Activated CD8-positive, alpha-beta T cell treated with anti-CD3 and anti-CD28 coated beads for 36 hours (primary cell): Measurements from ENCODE around the gene MS4A13. TPM values are rescaled to one million over a fixed set of nuclear protein-coding genes. Genes with fewer than 3 reads are reported as not detected.
"Not testable (repeated sequence)": the region's sequence is repeated elsewhere in the genome, so short reads cannot be mapped to it uniquely, and the experiment has no call there.

Experiments
- ATAC-seq: fragments of 200-7000 bp; cut with Tn5 transposase; one replicate; pipeline ENCODE4 v1.10.0; 2021; ENCODE audit warnings: mild to moderate bottlenecking, moderate library complexity
- CTCF ChIA-PET: fragments of 350-600 bp; sonication (Branson Sonifier 250); formaldehyde crosslinking; loops from one replicate; lab custom pipeline; 2021; ENCODE audit warnings: antibody characterized with exemption; lab: Charles Lee
- POLR2A ChIA-PET: fragments of 350-600 bp; sonication (Branson Sonifier 250); formaldehyde crosslinking; loops from one replicate; lab custom pipeline; 2021; ENCODE audit warnings: antibody characterized with exemption; lab: Charles Lee
- DNase-seq: peaks from one replicate; pipeline ENCODE4 v3.0.0-alpha.2; 2020
- H3K27ac Mint-ChIP-seq: one replicate; pipeline ENCODE4 v1.8.0; 2021; ENCODE audit warnings: mild to moderate bottlenecking, mixed read lengths
- H3K27me3 Mint-ChIP-seq: one replicate; pipeline ENCODE4 v1.8.0; 2021; ENCODE audit warnings: mixed read lengths
- H3K36me3 Mint-ChIP-seq: one replicate; pipeline ENCODE4 v1.8.0; 2021; ENCODE audit warnings: low read depth, mixed read lengths
- H3K4me1 Mint-ChIP-seq: one replicate; pipeline ENCODE4 v1.8.0; 2021; ENCODE audit warnings: low read depth, mixed read lengths
- H3K4me3 Mint-ChIP-seq: one replicate; pipeline ENCODE4 v1.8.0; 2021; ENCODE audit warnings: mild to moderate bottlenecking, moderate library complexity, mixed read lengths
- H3K9me3 Mint-ChIP-seq: one replicate; pipeline ENCODE4 v1.8.0; 2021; ENCODE audit warnings: mixed read lengths
- intact Hi-C: fragments of 100-400 bp; cut with micrococcal nuclease; formaldehyde crosslinking; loops from one replicate; pipeline ENCODE4 v1.10.0; 2022
- total RNA-seq, 2 experiments: library from RNA; stranded (reverse); gene quantifications; one replicate each; pipeline ENCODE4 v1.2.3, GENCODE V29; 2021
- TF ChIP-seq, protein P1 (sequence below): fragments of 200-600 bp; IDR thresholded peaks from one replicate; pipeline ENCODE4 v1.8.0; 2022; ENCODE audit warnings: antibody characterized with exemption, mild to moderate bottlenecking

MS4A13 gene
- total RNA-seq, 2 experiments from 2014 or later: not detected

DNA sequence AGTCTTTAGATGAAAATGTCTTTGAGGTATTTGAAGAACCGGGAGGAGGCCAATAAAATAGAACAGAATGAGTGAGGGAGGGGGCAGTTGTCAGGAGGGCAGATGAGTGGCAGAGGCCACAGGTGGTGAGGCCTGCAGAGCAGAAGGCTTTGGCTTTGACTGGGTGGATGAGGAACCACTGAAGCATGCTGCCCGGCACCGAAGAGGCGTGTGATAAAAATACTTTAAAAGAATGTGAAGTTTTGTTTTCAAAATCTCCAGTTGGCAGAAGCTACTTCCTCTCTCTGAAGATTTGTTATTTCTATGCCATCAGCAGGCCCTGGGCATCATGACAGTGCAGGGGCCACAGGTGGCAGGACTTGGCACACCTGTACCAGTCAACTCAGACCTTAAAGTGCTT is 16.3 kb upstream of the MS4A13 start:
- CTCF ChIA-PET: interaction anchor here (1.2 kb wide), 1 partner anchor 10 kb away, joined by 4 read pairs; no protein-coding TSS in a partner anchor
- H3K27me3 Mint-ChIP-seq: peaks cover 29% of the 10 kb centered on the region
- H3K4me3 Mint-ChIP-seq: no peak overlapping the region
- DNase-seq: peak; percentile 12
- H3K4me1 Mint-ChIP-seq: no peaks in the 10 kb centered on the region
- TF ChIP-seq, protein P1, sequence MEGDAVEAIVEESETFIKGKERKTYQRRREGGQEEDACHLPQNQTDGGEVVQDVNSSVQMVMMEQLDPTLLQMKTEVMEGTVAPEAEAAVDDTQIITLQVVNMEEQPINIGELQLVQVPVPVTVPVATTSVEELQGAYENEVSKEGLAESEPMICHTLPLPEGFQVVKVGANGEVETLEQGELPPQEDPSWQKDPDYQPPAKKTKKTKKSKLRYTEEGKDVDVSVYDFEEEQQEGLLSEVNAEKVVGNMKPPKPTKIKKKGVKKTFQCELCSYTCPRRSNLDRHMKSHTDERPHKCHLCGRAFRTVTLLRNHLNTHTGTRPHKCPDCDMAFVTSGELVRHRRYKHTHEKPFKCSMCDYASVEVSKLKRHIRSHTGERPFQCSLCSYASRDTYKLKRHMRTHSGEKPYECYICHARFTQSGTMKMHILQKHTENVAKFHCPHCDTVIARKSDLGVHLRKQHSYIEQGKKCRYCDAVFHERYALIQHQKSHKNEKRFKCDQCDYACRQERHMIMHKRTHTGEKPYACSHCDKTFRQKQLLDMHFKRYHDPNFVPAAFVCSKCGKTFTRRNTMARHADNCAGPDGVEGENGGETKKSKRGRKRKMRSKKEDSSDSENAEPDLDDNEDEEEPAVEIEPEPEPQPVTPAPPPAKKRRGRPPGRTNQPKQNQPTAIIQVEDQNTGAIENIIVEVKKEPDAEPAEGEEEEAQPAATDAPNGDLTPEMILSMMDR: no peak
- no peaks in the 10 kb centered on the region for H3K9me3 Mint-ChIP-seq
- ATAC-seq: no peak
- intact Hi-C loops: no loop called here
- H3K27ac Mint-ChIP-seq: no peak overlapping the region
- POLR2A ChIA-PET: no interaction called here
- H3K36me3 Mint-ChIP-seq: no peaks in the 10 kb centered on the region

GRCh38 chr11:60500276-60500910 is 14.8 kb upstream of the MS4A13 start:
- Mint-ChIP-seq H3K27me3 (peaks cover 27% of the 10 kb centered on the region), H3K9me3 (no peaks in the 10 kb centered on the region), H3K4me3 (no peak overlapping the region), H3K4me1 (peaks cover 11% of the 10 kb centered on the region), H3K27ac (no peak overlapping the region), H3K36me3 (no peaks in the 10 kb centered on the region)
- no peak for ATAC-seq
- intact Hi-C loops: no loop called here
- no peak for DNase-seq
- TF ChIP-seq, protein P1: no peak
- ChIA-PET CTCF (no interaction called here), POLR2A (no interaction called here)

DNA sequence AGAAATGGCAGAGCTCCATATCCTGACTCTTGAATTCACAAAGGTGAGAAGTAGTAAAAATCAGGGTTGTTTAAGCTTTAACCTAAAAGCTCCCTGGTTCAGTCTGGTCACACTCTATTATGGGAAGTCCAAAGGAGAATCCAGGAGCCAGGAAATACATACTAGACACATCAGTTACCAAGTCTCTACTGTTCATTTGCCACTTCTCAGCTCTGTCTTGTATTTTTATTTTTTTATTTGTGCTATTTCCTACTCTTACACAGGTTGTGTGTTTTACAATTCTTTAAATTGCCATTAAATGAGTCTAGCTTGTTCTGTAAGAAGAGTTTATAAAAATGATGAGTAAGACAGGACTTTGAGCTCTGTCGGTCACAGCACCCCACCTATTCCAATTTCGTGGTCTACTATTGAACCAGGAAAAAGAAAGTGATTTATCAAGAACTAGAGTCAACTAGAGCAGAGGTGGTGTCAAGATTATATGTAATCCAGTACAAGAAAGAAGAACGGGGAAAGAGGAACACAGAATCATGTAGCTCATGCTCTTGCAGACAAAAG is 12.9 kb upstream of the MS4A13 start:
- Mint-ChIP-seq H3K27me3 (peaks cover 36% of the 10 kb centered on the region), H3K4me1 (peaks cover 11% of the 10 kb centered on the region), H3K4me3 (no peak overlapping the region), H3K9me3 (no peaks in the 10 kb centered on the region), H3K36me3 (no peaks in the 10 kb centered on the region), H3K27ac (no peak overlapping the region)
- intact Hi-C loops: no loop called here
- DNase-seq: no peak
- ChIA-PET CTCF (no interaction called here), POLR2A (no interaction called here)
- TF ChIP-seq, protein P1: no peak
- ATAC-seq: no peak

DNA sequence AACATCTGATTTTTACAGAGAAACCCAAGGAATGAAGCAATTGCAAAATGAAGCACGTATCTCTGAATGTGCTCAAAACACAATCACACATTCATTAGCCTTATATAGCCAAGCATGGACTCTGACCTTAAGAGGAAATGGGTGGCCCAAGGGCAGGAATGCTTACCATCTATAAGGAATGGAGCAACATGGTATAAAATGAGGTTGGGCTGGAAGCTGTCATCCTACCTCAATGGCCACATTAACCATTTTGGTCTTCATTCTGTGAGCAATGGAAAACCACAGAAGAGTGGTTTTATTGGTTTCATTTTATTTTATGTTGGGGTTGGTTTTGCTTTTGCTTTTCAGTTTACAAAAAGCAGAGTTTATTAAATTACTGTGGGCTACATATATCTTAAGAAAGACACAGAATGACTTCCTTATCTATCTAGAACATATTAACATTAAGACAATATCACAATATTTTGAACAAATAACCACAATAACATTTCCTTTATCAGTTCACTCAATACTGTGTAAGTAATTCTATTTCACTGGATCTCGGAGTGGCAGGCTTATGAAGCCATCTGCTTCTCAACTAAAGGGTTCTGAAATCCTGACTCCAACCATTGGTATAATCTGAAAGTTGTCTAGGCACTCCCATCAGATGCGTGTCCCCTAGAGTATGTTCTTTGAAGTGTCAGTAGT is 10.8 kb upstream of the MS4A13 start:
- H3K27me3 Mint-ChIP-seq: peaks cover 31% of the 10 kb centered on the region
- intact Hi-C loops: no loop called here
- no peak overlapping the region for H3K4me3 Mint-ChIP-seq
- DNase-seq: peak; percentile 14
- peaks cover 11% of the 10 kb centered on the region for H3K4me1 Mint-ChIP-seq
- ATAC-seq: peak; percentile 51
- no peaks in the 10 kb centered on the region for H3K36me3 Mint-ChIP-seq
- CTCF ChIA-PET: interaction anchor here (1.9 kb wide), 1 partner anchor 141 kb away, joined by 7 read pairs; no protein-coding TSS in a partner anchor
- TF ChIP-seq, protein P1: no peak
- no peak overlapping the region for H3K27ac Mint-ChIP-seq
- H3K9me3 Mint-ChIP-seq: peaks cover 4% of the 10 kb centered on the region
- POLR2A ChIA-PET: no interaction called here

- DNase-seq, H3K36me3 Mint-ChIP-seq, ATAC-seq, H3K9me3 Mint-ChIP-seq, CTCF ChIA-PET, intact Hi-C loops, H3K27ac Mint-ChIP-seq, H3K4me1 Mint-ChIP-seq, H3K4me3 Mint-ChIP-seq, POLR2A ChIA-PET: not testable (repeated sequence)
- H3K27me3 Mint-ChIP-seq: peaks cover 21% of the 10 kb centered on the region
Observed at GRCh38 chr11:60509609-60510008, 5.6 kb upstream of the MS4A13 start.

- H3K36me3 Mint-ChIP-seq, ATAC-seq, H3K27ac Mint-ChIP-seq, H3K4me3 Mint-ChIP-seq, H3K4me1 Mint-ChIP-seq, CTCF ChIA-PET, DNase-seq, POLR2A ChIA-PET, H3K9me3 Mint-ChIP-seq, intact Hi-C loops: not testable (repeated sequence)
- peaks cover 25% of the 10 kb centered on the region for H3K27me3 Mint-ChIP-seq
Observed at GRCh38 chr11:60510209-60510608, 5.0 kb upstream of the MS4A13 start.
